Breast epithelium (tissue), 4 donors: ENCODE data around the gene PCSK5. TPM values are rescaled to one million over a fixed set of nuclear protein-coding genes. Genes with fewer than 3 reads are reported as not detected.
"Not testable (repeated sequence)": the region's sequence is repeated elsewhere in the genome, so short reads cannot be mapped to it uniquely, and the experiment has no call there.

ENCODE experiments used
- DNase-seq, 2 donors: peaks; one replicate each; pipeline ENCODE4 v3.0.0-alpha.2; 2019; ENCODE audit warnings: low spot score in 2 of 2
- H3K27ac ChIP-seq, 2 donors: fragments of 200-600 bp; sonication (generic) in 1 of 2; one replicate each; pipeline ENCODE4 v1.5.1; 2016 to 2019; ENCODE audit warnings: mild to moderate bottlenecking in 1 of 2
- H3K27me3 ChIP-seq, 2 donors: fragments of 200-600 bp; sonication (generic) in 1 of 2; one replicate each; pipeline versions ENCODE4 v1.5.1 to v1.6.0; 2017 to 2019; ENCODE audit warnings: control low read depth in 1 of 2, mild to moderate bottlenecking in 1 of 2
- H3K36me3 ChIP-seq: fragments of 200-600 bp; one replicate; pipeline ENCODE4 v1.5.1; 2019
- H3K4me1 ChIP-seq, 2 donors: fragments of 200-600 bp; sonication (generic); one replicate each; pipeline ENCODE4 v1.5.1; 2016 to 2019; ENCODE audit warnings: control low read depth in 1 of 2
- H3K4me3 ChIP-seq, 3 donors: fragments of 200-600 bp; sonication (generic); 1 replicate in 2 of 3; 2 replicates in 1 of 3; pipeline ENCODE4 v1.5.1; 2016 to 2019; ENCODE audit warnings: mild to moderate bottlenecking in 3 of 3, moderate library complexity in 2 of 3
- H3K9me3 ChIP-seq, 2 donors: fragments of 200-600 bp; sonication (generic) in 1 of 2; one replicate each; pipeline ENCODE4 v1.5.1; 2016 to 2019; ENCODE audit warnings: control low read depth in 1 of 2
- POLR2A ChIP-seq: fragments of 450-650 bp; IDR thresholded peaks from one replicate; pipeline ENCODE4 v1.6.1; 2016; ENCODE audit warnings: antibody characterized with exemption, mild to moderate bottlenecking, moderate library complexity
- POLR2AphosphoS5 ChIP-seq, 3 donors: sonication (generic); formaldehyde crosslinking; IDR thresholded peaks; one replicate each; pipeline ENCODE4 v1.6.1; 2017; ENCODE audit warnings: antibody characterized with exemption in 3 of 3
- intact Hi-C: fragments of 100-400 bp; cut with DNase I; formaldehyde crosslinking; loops from one replicate; pipeline ENCODE4 v1.15.1; 2023; ENCODE audit warnings: low total_unique reads
- total RNA-seq, 3 donors: library from RNA; depleted of rRNA; stranded (reverse); fragments of >200 nt; gene quantifications; one replicate each; pipeline ENCODE4 v1.1.0, GENCODE V29; 2016
- TF ChIP-seq, protein P1 (sequence below), 3 donors: fragments of 450-650 bp; IDR thresholded peaks; one replicate each; pipeline ENCODE4 v1.5.1; 2016 to 2017; ENCODE audit warnings: antibody characterized with exemption in 3 of 3, mild to moderate bottlenecking in 3 of 3, moderate library complexity in 3 of 3

The PCSK5 gene
- total RNA-seq, 3 donors from 2014 or later = 12.7 to 21.0 (median 19.0) TPM

DNA sequence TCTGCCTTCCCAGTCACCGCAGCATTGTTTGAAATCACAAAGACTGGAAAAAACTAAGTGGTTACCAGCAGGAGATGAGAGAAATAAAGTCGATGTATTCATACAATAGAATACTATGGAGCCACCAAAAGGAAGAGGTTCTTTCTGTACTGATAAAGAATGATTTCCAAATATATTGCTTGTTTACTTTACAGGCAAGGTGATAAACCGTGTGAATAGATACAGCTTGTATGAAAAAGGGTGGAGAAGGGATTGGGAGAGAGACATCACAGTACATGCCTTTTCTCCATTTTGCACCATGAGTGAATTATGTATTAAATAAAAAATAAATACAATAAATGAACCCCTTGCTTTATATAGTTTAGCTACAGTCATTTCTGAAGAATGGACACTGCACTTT, 412.1 kb downstream of the PCSK5 start:
- no peaks in the 10 kb centered on the region for H3K27me3 ChIP-seq
- no peaks in the 10 kb centered on the region for H3K36me3 ChIP-seq
- H3K9me3 ChIP-seq = no peaks in the 10 kb centered on the region
- intact Hi-C loops = no loop called here
- no peaks in the 10 kb centered on the region for H3K4me1 ChIP-seq
- no peak for TF ChIP-seq POLR2A
- no peak for TF ChIP-seq POLR2AphosphoS5 (IDR thresholded peaks at IDR 0.05)
- DNase-seq = no peak
- H3K27ac ChIP-seq = no peak overlapping the region
- no peak overlapping the region for H3K4me3 ChIP-seq

DNA sequence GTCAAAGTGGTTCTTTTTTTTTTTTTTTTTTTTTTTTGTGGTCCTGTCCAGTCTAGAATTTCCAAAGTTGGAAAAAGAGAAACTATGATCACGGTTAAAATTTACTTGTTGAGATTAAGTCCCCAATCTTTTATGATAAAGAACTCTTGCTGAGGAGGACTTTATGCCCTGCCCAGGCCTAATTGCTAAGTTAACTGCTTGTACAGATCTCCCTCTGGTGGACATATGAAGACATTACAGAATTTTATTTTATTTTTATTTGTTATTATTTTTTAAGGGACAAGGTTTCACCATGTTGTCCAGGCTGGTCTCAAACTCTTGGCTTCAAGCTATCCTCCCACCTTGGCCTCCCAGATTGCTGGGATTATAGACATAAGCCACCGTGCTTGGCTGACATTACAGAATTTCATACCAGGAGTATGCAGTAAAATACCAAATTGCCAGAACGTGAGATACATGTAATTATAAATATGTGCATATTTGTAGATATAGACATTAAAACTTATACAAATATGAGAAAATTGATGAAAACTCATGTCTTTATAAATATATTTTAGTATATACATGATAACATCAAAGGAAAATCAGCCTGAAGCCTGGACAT, 412.6 kb downstream of the PCSK5 start:
- no peak overlapping the region for H3K27ac ChIP-seq

DNA sequence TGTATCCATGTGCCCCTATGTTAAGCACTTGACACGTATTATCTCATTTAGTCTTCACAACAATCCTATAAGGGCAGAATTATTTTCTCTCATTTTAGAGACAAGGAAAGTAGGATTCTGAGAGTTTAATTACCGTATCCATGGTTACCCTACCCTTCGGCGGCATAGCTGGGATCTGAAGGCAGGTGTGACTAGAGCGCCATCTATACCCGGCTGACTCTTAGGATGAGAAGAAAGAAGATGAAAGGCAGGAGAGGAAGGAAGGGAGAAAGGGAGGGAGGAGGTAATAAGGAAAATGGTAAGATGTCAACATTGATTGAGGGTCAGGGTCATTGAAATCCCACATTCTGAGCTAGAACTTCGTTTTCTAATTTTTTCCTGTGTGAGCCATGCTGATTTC, 416.6 kb downstream of the PCSK5 start:
- H3K9me3 ChIP-seq, H3K27ac ChIP-seq, H3K27me3 ChIP-seq, intact Hi-C loops, H3K36me3 ChIP-seq, DNase-seq, H3K4me3 ChIP-seq, H3K4me1 ChIP-seq: not testable (repeated sequence)

More for the DNA sequence above, 412.6 kb downstream of the PCSK5 start:
- H3K9me3 ChIP-seq = no peaks in the 10 kb centered on the region
- no peak for DNase-seq
- H3K27me3 ChIP-seq = no peaks in the 10 kb centered on the region
- H3K4me1 ChIP-seq = no peaks in the 10 kb centered on the region
- TF ChIP-seq, protein P1, sequence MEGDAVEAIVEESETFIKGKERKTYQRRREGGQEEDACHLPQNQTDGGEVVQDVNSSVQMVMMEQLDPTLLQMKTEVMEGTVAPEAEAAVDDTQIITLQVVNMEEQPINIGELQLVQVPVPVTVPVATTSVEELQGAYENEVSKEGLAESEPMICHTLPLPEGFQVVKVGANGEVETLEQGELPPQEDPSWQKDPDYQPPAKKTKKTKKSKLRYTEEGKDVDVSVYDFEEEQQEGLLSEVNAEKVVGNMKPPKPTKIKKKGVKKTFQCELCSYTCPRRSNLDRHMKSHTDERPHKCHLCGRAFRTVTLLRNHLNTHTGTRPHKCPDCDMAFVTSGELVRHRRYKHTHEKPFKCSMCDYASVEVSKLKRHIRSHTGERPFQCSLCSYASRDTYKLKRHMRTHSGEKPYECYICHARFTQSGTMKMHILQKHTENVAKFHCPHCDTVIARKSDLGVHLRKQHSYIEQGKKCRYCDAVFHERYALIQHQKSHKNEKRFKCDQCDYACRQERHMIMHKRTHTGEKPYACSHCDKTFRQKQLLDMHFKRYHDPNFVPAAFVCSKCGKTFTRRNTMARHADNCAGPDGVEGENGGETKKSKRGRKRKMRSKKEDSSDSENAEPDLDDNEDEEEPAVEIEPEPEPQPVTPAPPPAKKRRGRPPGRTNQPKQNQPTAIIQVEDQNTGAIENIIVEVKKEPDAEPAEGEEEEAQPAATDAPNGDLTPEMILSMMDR (IDR thresholded peaks at IDR 0.05) = peak; percentile 56 to 67 (median 61)
- no peak for TF ChIP-seq POLR2A
- no peak overlapping the region for H3K4me3 ChIP-seq
- H3K36me3 ChIP-seq = no peaks in the 10 kb centered on the region
- intact Hi-C loops = no loop called here

DNA sequence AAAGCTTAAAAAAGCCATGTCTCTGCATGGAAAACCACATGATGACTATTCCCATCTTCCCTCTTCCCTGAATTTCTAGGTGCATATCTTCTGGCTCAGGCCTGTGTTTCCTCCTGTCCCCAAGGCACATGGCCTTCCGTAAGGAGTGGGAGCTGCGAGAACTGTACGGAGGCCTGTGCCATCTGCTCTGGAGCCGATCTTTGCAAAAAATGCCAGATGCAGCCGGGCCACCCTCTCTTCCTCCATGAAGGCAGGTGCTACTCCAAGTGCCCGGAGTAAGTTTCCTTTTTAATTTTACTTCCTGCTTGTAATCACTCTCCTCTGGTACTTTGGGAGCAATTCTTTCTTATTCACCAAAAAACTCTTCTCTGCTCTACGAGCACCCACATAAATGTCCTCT, 420.1 kb downstream of the PCSK5 start:
- Histone ChIP-seq H3K36me3 (no peaks in the 10 kb centered on the region), H3K27ac (no peak overlapping the region), H3K9me3 (no peaks in the 10 kb centered on the region), H3K4me1 (no peaks in the 10 kb centered on the region), H3K4me3 (no peak overlapping the region), H3K27me3 (no peaks in the 10 kb centered on the region)
- no peak for DNase-seq
- TF ChIP-seq POLR2A (no peak), POLR2AphosphoS5 (IDR thresholded peaks at IDR 0.05) (no peak)
- TF ChIP-seq, protein P1 (IDR thresholded peaks at IDR 0.05) = no peak
- intact Hi-C loops = no loop called here

DNA sequence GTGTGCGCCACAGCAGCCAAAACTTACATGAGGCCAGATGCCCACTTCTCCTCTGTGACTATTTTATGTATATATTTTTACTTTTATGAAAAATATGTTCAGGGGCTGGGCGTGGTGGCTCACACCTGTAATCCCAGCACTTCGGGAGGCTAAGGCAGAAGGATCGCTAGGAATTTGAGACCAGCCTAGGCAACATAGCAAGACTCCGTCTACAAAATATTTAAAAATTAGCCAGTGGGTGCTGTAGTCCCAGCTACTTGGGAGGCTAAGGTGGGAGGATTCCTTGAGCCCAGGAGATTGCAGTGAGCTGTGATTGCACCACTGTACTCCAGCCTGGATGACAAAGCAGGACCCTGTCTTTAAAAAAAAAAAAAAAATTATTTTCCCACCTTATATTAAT, 420.5 kb downstream of the PCSK5 start:
- Histone ChIP-seq H3K36me3 (no peaks in the 10 kb centered on the region), H3K4me1 (no peaks in the 10 kb centered on the region), H3K9me3 (no peaks in the 10 kb centered on the region), H3K27me3 (no peaks in the 10 kb centered on the region), H3K27ac (no peak overlapping the region), H3K4me3 (no peak overlapping the region)
- intact Hi-C loops = no loop called here
- no peak for TF ChIP-seq POLR2AphosphoS5 (IDR thresholded peaks at IDR 0.05)
- TF ChIP-seq POLR2A = no peak
- TF ChIP-seq, protein P1 (IDR thresholded peaks at IDR 0.05) = no peak
- DNase-seq = no peak

DNA sequence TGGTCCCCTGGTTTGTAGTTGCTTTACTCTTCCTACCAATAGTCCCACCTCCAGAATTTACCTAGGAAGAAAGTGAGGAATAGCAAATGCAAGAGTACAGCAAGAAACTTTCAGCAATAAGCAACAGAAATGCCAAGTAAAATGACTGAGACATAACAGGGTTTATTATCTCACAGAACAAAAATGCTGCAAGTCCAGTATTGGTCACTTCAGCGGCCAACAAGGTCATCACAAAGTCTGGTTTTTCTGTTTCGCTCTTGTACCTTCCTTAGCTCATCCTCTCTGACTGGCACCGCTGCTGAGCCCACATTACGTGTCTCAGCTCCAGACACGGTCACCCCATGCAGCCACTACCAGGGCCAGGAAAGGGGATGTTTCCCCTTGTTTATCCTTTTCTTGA, 421.1 kb downstream of the PCSK5 start:
- no peaks in the 10 kb centered on the region for H3K36me3 ChIP-seq
- no peak overlapping the region for H3K4me3 ChIP-seq
- no peaks in the 10 kb centered on the region for H3K4me1 ChIP-seq
- intact Hi-C loops = no loop called here
- H3K27me3 ChIP-seq = no peaks in the 10 kb centered on the region
- H3K27ac ChIP-seq = no peak overlapping the region
- no peaks in the 10 kb centered on the region for H3K9me3 ChIP-seq
- DNase-seq = no peak
- TF ChIP-seq POLR2AphosphoS5 (IDR thresholded peaks at IDR 0.05) (no peak), POLR2A (no peak)
- TF ChIP-seq, protein P1 (IDR thresholded peaks at IDR 0.05) = no peak
